NB4 (cell line): ENCODE results near the gene KIAA0930.

Experiments
- DNase-seq: peaks from one replicate; pipeline ENCODE4 v3.0.0; 2010; ENCODE audit warnings: low read depth
- H3K4me3 ChIP-seq: one replicate; pipeline ENCODE4 v1.5.1; 2011; ENCODE audit warnings: mild to moderate bottlenecking, low read depth, low read length, moderate library complexity
- MYC ChIP-seq: IDR thresholded peaks from 2 replicates; pipeline ENCODE4 v1.6.1; 2011; ENCODE audit warnings: low read depth, low read length
- POLR2A ChIP-seq: IDR thresholded peaks from 2 replicates; pipeline ENCODE4 v1.6.1; 2011; ENCODE audit warnings: mild to moderate bottlenecking; ENCODE audit not compliant: insufficient read length; ENCODE audit errors: extremely low read depth
- TF ChIP-seq, protein P1 (sequence below): IDR thresholded peaks from 2 replicates; pipeline ENCODE4 v1.6.1; 2011; ENCODE audit warnings: low read depth, low read length
- TF ChIP-seq, protein P2 (sequence below): IDR thresholded peaks from one replicate; pipeline ENCODE4 v1.5.1; 2012; ENCODE audit warnings: low read depth, low read length

The KIAA0930 gene

DNA sequence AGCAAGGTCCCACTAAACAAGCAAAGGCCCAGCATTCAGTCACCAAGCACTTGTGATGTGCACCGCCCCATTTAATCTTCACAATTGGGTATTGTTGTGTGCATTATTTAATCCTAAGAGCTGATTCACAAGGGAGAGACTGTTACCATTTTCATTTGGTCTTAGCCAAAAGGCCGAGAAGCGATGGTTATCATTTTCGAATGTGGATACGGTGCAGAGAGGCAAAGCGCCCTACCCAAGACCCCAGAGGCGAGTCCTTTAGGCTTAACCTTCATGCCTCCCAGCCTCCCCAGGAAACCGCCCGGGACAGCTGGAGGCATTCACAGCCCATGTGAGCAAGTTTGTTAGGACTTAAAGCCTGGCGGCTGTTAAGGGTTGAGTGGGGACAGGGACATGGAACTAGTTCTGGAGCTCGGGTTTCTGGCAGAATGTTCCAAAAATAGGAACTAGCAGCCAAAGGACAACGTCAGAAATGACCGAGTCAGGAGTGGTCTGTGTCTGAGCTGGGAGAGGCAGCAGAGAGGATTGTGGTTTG lies 31.0 kb upstream of the KIAA0930 start:
- TF ChIP-seq POLR2A (no peak), MYC (no peak)
- TF ChIP-seq, protein P1, sequence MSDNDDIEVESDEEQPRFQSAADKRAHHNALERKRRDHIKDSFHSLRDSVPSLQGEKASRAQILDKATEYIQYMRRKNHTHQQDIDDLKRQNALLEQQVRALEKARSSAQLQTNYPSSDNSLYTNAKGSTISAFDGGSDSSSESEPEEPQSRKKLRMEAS = no peak
- TF ChIP-seq, protein P2, sequence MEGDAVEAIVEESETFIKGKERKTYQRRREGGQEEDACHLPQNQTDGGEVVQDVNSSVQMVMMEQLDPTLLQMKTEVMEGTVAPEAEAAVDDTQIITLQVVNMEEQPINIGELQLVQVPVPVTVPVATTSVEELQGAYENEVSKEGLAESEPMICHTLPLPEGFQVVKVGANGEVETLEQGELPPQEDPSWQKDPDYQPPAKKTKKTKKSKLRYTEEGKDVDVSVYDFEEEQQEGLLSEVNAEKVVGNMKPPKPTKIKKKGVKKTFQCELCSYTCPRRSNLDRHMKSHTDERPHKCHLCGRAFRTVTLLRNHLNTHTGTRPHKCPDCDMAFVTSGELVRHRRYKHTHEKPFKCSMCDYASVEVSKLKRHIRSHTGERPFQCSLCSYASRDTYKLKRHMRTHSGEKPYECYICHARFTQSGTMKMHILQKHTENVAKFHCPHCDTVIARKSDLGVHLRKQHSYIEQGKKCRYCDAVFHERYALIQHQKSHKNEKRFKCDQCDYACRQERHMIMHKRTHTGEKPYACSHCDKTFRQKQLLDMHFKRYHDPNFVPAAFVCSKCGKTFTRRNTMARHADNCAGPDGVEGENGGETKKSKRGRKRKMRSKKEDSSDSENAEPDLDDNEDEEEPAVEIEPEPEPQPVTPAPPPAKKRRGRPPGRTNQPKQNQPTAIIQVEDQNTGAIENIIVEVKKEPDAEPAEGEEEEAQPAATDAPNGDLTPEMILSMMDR = no peak
- no peak overlapping the region for H3K4me3 ChIP-seq
- DNase-seq = no peak

DNA sequence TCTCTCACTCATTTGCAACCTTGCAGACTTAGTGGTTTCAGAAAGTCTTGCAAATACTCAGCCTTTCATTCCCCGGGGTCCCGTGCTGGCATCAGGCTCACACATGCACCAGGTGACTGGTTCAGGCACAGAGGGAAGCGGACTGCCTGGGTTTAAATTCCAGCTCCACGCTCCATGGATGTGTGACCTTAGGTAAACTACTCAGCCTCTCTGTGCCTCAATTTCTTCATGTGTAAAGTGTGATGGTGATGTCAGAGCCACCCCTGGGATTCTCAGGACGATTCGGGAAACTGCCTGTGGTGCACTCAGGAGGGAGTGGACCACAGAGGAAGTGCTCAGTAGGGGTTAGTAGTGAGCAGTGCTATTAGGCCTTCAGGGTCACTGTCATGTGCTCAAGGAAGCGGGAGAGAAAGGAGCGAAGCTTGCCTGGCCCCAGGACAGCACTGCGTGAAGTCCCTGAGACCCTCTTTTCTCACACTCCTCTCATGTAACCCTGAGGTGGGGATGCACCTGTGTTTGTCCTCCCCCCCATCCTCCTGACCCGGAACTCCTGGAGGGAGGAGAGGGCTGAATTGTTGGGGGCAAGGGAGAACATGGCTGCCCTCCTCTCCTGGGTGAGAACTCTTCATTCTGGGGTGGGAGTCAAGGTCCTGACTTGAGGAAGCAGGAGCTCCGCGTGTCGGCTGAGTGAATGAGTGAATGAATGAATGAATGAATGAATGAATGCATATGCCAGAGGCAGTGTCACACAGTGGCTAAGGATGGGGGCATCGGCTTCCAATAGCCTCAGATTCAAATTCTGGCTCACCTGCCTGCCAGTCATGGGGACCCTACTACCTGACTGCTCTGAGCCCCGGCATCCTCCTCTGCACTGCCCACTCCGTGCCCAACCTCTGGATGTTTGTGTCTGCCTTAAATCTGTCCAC lies 29.7 kb upstream of the KIAA0930 start:
- no peak overlapping the region for H3K4me3 ChIP-seq
- no peak for TF ChIP-seq POLR2A
- TF ChIP-seq MYC = peak; percentile 31; the same call in 1 of the 2 replicates
- TF ChIP-seq, protein P1 = peak; percentile 44
- TF ChIP-seq, protein P2 = peak; percentile 12
- DNase-seq = peak; percentile 69

DNA sequence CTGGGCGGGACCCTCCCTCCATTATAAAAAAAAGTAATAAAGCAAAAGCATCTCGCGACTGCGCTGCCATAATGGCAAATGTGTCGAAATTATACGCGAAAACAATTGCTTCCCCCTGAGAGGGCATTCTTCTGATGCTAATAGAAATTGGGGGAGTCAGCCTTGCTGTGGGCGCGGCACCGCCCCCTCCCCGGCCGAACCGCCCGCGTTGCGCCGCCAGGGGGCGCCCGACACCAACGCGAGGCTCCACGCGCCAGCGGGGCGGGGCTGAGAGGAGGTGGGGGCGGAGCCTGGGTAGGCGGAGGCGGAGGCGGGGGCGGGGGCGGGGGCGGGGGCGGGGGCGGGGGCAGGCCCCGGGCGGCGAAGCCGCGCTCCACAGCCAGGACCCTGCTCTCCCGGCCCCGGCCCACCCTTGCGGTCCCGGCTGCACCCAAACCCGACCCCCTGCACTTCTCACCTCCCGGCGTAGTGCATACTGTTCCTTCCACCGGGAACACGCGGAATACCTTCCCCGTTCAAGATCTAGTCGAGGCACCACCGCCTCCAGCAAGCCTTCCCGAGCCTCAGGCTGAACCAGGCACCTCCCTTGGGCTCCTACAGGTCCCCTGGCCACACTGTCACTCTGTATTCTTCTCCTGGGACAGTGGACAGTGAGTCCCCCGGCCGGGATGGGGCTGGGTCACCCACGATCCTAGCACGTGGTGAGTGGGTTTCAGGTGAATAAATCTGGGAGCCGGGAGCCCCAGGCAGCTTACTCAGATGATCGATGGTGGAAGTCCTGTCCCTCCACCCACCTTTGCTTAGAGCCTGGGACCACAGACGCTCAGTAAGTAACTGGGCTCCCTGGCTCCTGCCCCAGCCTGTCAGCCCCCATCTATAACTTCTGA lies 28.5 kb upstream of the KIAA0930 start:
- H3K4me3 ChIP-seq = peak overlapping the region; percentile 45
- TF ChIP-seq POLR2A = no peak
- TF ChIP-seq MYC = no peak
- TF ChIP-seq, protein P2 = peak; percentile 46
- TF ChIP-seq, protein P1 = no peak
- DNase-seq = peak; percentile 80

DNA sequence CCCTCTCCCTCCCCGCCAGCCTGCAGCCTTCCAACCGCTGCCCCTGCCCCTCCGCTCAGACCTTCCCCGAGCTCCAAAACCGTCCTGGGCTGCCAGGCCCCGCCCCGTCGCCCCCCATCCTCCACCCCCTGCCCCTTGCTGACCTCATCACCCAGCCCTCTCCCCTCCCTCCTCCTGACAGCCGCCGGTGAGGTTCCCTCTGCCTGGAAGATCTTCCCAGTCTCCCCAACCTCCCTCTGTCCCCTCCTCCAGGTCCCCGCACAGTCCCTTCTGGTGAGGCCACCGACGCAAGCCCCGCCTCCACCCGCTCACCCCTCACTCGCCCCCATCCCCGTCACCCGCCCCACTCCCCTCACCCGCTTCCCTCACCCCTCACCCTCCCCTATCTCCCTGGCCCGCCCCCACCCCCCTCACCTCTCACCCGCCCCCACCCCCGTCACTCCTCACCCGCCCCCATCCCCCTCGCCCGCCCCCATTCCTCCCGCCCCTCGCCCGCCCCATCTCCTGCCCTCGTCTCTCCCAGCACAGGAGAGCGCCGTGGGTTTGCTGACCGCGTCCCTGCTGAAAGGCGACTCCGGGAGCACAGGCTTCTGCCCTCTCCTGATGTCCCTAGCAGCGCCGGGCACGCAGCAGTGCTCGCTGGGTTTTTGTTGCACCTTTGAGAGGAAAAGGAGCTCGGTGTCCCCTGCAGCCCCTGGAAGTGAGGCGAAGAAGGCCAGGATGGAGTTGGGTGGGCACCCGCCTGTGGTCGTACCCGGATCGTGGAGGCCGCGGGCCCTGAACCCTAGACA lies 27.7 kb upstream of the KIAA0930 start:
- TF ChIP-seq POLR2A (no peak), MYC (no peak)
- TF ChIP-seq, protein P1 = no peak
- TF ChIP-seq, protein P2 = no peak
- H3K4me3 ChIP-seq = peak overlapping the region; percentile 45
- DNase-seq = peak; percentile 34

DNA sequence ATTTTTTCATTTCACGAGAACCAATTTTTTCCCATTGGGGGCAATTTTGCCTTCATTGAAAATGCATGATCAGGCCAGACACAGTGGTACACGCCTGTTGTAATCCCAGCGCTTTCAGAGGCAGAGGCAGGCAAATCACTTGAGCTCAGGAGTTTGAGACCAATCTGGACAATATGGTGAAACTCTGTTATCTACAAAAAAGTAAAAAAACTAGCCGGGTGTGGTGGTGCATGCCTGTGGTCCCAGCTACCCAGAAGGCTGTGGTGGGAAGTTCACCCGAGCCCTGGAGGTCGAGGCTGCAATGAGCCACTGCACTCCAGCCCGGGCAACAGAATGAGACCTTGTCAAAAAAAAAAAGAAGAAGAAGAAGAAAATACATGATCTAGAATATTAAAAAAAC lies 24.8 kb upstream of the KIAA0930 start:
- peak; percentile 44 for DNase-seq
- no peak for TF ChIP-seq MYC
- TF ChIP-seq, protein P2 = no peak
- no peak overlapping the region for H3K4me3 ChIP-seq
